ENCODE results near the gene CRYZL1.

- TF ChIP-seq CTCF (IDR thresholded peaks at IDR 0.05) (no peak), EZH2 (IDR thresholded peaks at IDR 0.05; ENCODE audit: borderline replicate concordance, insufficient read depth, low read depth, low read length, poor library complexity, severe bottlenecking) (no peak)
These were observed 80.2 kb downstream of the CRYZL1 start for GRCh38 chr21:33561373-33561772.

Data from B cell (primary cell).